OCI-LY3 (cell line): ENCODE measurements around the gene GPATCH4.

Experiments
- EZH2phosphoT487 ChIP-seq: fragments of 200-600 bp; shearing (Covaris generic); IDR thresholded peaks from 2 replicates; pipeline ENCODE4 v1.6.1; 2018; ENCODE audit warnings: antibody characterized with exemption, mixed run types, low read depth
- TF ChIP-seq, protein P1 (sequence below): fragments of 200-600, 300-600 bp; sonication (generic); IDR thresholded peaks from 2 replicates; pipeline ENCODE4 v1.5.1; 2014; ENCODE audit warnings: antibody characterized with exemption, low read length, low read depth

DNA sequence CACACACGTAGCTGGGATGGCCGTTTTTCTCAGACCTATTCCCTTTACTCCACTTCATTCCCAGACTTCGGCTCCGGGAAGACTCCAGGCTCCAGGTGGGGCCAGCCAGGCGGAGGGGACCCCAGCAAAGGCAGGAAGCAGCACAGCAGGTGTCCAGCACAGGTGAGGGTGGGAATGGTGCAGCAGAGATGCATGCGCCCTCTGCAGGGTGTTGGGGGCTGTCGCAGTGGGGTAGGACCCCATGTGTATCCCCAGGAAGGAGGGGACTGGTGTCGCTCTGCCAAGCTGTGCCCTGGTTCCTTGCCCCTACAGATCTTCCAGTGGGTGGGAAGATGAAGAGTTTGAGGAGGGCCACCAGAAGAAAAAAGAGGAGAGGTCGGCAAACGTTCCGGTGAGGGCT, 16.5 kb downstream of the GPATCH4 start:
- TF ChIP-seq, protein P1, sequence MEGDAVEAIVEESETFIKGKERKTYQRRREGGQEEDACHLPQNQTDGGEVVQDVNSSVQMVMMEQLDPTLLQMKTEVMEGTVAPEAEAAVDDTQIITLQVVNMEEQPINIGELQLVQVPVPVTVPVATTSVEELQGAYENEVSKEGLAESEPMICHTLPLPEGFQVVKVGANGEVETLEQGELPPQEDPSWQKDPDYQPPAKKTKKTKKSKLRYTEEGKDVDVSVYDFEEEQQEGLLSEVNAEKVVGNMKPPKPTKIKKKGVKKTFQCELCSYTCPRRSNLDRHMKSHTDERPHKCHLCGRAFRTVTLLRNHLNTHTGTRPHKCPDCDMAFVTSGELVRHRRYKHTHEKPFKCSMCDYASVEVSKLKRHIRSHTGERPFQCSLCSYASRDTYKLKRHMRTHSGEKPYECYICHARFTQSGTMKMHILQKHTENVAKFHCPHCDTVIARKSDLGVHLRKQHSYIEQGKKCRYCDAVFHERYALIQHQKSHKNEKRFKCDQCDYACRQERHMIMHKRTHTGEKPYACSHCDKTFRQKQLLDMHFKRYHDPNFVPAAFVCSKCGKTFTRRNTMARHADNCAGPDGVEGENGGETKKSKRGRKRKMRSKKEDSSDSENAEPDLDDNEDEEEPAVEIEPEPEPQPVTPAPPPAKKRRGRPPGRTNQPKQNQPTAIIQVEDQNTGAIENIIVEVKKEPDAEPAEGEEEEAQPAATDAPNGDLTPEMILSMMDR: peak; percentile 50
- TF ChIP-seq EZH2phosphoT487: no peak
